Subcutaneous adipose tissue (tissue), 4 donors: ENCODE measurements around the gene ENTREP1. TPM values are rescaled to one million over a fixed set of nuclear protein-coding genes. Genes with fewer than 3 reads are reported as not detected.

ENCODE experiments used
- total RNA-seq, 4 donors: library from RNA; depleted of rRNA; stranded (reverse); fragments of >200 nt; gene quantifications; one replicate each; pipeline ENCODE4 v1.1.0, GENCODE V29; 2016
- TF ChIP-seq, protein P1 (sequence below): fragments of 450-650 bp; IDR thresholded peaks from one replicate; pipeline ENCODE4 v1.5.1; 2016; ENCODE audit warnings: low read depth, mild to moderate bottlenecking, control low read depth, antibody characterized with exemption, moderate library complexity

The ENTREP1 gene
- total RNA-seq, 4 donors from 2014 or later = 3.3 to 12.6 (median 6.0) TPM

GRCh38 chr9:69308206-69308931 lies 16.6 kb upstream of the ENTREP1 start:
- TF ChIP-seq, protein P1, sequence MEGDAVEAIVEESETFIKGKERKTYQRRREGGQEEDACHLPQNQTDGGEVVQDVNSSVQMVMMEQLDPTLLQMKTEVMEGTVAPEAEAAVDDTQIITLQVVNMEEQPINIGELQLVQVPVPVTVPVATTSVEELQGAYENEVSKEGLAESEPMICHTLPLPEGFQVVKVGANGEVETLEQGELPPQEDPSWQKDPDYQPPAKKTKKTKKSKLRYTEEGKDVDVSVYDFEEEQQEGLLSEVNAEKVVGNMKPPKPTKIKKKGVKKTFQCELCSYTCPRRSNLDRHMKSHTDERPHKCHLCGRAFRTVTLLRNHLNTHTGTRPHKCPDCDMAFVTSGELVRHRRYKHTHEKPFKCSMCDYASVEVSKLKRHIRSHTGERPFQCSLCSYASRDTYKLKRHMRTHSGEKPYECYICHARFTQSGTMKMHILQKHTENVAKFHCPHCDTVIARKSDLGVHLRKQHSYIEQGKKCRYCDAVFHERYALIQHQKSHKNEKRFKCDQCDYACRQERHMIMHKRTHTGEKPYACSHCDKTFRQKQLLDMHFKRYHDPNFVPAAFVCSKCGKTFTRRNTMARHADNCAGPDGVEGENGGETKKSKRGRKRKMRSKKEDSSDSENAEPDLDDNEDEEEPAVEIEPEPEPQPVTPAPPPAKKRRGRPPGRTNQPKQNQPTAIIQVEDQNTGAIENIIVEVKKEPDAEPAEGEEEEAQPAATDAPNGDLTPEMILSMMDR = no peak

- TF ChIP-seq, protein P1 = no peak
Measured at GRCh38 chr9:69313175-69313574, 11.8 kb upstream of the ENTREP1 start.

- TF ChIP-seq, protein P1 = no peak
Measured at GRCh38 chr9:69314547-69314946, 10.5 kb upstream of the ENTREP1 start.

DNA sequence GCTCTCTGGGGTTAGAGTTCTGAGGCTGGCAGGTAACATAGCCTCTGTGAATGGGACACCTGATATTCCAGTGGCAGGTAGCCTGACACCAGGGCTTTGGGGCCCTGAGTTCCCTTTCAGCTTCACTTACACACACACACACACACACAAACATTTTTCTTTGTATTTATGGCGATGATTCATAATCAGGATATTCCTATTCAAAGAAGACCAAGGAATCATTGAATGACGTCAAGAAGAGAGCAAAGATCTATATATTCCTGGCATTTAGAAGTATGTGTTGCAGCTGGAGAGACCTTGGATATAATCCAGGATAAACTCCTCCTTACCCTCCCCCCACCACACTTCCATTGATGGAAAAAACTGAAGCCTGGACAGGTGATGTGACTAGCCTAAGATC lies 7.9 kb upstream of the ENTREP1 start:
- TF ChIP-seq, protein P1 = no peak

- TF ChIP-seq, protein P1 = no peak
Measured at GRCh38 chr9:69317894-69318293, 7.1 kb upstream of the ENTREP1 start.

- TF ChIP-seq, protein P1 = no peak
Measured at GRCh38 chr9:69319324-69320025, 5.5 kb upstream of the ENTREP1 start.

GRCh38 chr9:69322256-69322655 lies 2.8 kb upstream of the ENTREP1 start:
- TF ChIP-seq, protein P1 = no peak
